Activated T-cell treated with anti-CD3 and anti-CD28 coated beads for 4 hours (primary cell): ENCODE measurements around the gene SORCS1.
"Not testable (repeated sequence)": the region's sequence is repeated elsewhere in the genome, so short reads cannot be mapped to it uniquely, and the experiment has no call there.

ENCODE experiments used
- DNase-seq: peaks from one replicate; pipeline ENCODE4 v3.0.0-alpha.2; 2020

Gene SORCS1

DNA sequence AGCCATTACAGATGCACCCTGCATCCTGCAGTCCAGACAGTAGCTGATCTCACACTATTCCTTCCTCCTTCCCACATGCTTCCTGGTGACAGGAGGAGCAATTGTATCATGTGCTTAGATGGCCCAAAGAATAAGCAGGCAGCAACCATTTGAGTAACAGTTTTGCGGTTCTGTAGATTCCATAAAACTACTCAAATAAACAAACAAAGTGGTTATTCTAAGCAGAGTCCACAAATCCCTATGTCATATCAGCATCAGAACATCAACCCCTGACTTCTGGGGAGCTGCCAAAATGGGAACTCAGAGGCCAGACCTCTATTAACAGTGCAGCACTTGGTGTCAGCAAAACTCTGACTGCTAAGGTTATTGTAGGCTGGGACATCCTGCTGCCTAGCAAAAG is 226.0 kb downstream of the SORCS1 start:
- no peak for DNase-seq

DNA sequence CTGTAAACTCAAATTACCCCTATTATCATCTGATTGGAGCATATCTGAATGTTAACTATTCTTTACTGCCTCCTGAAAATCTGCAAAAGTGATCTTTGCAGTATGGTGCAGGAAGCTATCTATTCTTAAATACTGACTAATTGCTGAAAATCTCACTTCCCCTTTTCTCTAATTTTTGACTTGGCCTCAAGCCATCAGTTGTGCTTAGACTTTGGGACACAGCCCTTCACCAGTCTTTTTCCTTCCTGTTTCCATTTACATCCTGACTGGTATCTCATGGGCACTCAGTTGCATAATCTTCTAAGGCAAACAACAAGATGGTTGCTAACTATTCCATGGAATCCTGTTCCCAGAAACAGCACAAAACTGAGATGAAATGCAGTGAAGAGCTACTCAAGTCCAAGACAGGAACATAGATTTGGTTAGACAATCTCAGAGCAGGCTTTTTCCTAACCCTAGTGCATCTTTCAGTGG is 228.5 kb downstream of the SORCS1 start:
- no peak for DNase-seq

DNA sequence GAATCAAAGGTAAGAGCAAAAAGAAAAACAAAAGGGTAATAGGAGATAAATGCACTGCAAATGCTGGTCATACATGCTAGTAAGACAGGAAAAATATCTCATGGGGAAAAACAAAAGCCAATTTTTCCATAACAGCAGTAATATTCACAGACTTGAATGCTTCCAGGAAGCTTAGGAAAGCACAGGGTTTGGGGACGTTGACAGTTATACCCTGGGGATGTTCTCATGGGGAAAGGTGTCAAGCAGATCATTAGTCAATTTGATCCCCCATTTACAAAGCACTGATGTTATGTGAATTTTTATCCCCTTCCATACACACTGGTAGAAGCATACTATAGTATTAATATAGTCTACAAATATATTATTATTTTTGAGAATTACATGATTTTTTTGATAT is 232.7 kb downstream of the SORCS1 start:
- DNase-seq = no peak

DNA sequence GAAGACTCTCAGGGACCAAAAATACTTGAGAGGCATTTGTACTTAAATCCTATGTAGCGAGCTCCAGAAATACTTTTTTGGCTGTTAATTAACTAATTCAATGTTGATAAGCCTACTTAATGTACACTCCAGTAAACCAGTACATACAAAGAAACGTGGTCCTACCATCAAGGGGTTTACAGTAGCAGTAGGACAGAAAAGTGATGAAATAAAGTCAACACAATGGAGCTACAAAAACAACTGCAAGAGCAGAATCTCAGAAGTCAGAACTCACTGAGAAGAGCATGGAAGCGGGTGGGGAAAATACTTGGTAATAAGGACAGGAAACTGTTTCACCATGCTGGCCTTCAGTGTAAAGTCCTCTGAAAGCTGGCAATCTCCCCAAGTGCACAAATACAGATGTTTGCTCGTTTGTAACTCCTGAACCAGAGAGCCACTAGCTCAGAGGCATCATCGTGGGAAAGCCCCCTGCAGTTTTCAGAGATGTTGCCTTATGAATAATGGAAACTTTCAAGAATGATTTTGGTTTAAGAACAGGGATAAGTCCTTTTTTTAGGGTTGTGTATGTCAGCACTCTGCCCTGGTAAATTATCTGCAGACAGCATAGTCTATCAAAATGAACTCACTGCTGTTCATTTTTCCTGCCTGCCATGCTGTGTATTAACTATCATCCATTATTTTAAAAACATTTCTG is 233.2 kb downstream of the SORCS1 start:
- no peak for DNase-seq

DNA sequence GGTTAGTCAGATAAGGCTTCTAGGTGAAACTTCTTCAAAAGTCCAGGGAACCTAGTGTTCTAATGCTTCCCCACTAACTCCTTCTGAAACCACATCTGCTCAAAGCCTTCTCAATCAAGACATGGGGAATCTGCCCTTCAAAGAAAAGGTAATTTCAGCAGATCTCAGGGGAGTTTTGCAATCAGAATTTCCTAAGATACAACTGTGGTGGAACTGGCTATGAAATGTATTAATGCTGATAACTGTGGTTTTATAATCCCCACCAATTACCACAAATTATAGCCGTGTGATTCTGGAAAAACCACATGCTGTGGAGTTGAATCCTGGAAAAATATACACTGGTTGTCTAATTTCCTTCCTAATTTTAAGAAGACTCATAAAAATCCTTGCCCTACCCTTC is 233.8 kb downstream of the SORCS1 start:
- no peak for DNase-seq

DNA sequence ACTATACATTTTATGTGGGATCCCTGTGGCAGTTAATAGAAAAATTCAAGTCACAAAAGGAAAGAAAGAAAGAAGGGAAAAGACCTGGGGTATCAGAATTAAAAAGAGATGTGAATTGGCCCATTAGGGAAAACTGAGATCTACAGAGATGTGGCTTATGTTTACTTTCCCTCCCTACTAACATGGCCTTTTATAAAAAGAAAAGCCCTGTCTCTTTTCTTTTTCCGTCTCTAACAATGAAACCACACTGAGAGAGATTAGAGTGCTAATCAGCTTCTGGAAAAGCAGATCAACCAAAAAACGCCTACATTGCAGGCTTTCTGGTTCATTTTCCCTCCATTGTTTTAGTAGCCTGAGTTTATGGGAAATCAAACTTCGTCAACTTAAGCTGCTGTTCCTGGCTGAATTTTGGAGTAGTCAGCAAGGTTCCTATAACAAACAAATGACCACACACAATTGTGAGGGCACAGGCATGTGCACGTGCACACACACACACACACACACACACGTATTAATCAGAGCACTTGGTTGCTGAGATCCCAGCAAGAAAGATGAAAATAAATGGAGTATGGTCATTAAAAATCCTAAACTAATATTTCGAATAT is 235.1 kb downstream of the SORCS1 start:
- DNase-seq = no peak

DNA sequence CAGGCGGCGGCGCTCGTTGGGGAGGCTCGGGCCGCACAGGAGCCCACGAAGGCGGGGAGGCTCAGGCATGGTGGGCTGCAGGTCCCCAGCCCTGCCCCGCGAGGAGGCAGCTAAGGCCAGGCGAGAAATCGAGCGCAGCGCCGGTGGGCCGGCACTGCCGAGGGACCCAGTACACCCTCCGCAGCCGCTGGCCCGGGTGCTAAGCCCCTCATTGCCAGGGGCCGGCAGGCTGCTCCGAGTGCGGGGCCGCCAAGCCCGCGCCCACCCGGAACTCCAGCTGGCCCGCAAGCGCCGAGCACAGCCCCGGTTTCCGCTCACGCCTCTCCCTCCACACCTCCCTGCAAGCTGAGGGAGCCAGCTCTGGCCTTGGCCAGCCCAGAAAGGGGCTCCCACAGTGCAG is 236.4 kb downstream of the SORCS1 start:
- not testable (repeated sequence) for DNase-seq

DNA sequence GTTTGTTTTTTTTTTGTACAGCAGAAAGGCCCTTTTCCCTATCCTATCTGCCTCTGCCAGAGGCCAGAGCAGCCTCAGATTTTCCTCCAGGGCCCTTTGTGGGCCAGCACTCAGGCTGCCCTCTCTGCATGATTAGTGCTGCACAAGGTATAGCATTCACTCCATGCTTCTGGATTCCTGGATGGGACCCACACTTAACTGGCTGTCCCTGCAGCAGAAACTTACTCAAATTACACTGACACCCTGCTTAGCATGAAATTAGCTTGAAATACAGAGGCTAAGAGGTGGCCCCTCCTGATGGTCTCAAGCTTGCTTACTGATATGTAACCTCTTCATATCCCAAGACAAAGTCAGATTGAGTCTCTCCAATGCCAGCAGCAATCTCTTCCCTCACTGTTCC is 239.3 kb downstream of the SORCS1 start:
- DNase-seq = no peak

DNA sequence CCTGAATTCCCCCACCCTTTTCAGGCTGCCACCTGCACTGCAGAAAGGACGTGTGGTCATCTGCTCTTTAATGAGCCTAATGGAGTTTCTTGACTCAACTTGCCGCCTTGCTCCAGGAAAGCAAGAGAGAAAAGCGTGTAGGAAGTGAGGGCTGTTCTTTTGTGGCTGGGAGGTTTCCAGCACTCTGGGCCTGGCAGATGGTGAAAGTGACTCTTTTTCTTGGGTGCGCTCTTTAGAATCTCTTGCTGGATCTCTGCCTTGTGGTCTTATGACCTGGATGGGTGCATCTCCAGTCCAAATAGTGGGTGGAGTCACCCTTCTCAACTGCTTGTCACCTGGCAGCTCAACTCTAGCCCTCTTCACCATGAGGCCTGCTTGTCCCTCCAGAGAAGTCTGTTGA is 244.0 kb downstream of the SORCS1 start:
- DNase-seq = no peak

DNA sequence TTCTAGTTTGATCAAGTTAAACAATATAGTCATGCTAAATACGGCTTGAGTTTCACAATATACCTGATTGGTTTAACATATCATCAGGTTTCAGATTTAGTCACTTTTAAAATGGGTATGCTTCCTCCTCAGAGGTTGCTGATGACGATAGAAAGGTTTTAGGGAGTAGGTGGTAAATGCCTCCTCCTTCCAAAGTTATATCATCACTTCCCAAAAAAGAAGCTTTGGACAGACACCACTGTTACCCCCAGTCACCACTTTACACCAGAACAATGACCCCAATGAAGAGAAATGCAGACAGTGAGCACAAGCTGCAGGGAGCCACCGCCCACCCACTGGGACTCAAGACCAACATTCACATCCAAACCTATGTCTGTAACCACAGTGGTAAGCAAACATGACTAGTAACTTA is 244.6 kb downstream of the SORCS1 start:
- no peak for DNase-seq

DNA sequence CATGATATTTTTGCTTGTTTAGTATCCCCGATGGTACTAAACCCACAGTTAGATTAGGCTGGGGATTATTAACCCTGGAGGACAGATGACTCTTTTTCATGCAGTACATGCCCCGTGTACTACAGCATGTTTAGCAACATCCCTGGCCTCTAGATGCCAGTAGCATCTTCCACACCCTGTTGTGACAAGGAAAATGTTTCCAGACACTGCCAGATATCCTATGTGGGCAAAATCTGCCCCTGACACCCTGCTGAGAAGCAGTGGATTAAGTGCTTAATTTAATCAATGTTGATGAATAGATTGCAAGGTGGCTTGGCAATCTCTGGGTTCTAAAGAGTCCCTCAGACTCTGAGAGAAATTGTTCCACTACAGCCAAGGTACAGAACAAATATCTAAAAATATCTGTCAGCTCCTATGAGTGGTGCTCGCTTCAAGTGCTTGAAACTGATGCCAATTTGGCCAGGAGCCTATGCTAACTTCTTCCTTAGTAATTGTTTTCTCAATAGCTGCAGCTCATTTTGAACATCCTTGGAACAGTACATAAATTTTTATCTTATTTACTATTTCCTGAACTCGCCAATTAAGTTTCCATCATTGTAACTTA is 247.0 kb downstream of the SORCS1 start:
- no peak for DNase-seq

DNA sequence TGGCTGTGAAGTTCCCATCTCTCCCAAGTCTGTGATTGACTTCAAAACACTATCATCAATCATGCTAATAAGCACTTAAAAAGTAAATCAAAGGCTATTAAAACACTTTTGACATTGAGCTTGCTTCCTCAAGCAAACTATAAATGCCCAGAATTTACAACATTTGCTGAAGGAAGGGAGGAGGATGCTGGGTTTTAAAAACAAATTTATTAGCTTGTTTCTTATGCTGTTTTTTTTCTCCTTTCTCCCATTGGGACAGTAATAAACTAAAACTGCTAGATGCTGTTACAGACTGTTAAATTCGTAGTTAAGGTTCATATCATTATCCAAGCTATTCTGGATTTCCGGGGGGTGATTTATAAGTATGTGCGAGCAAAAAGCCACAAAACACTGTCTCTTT is 250.5 kb downstream of the SORCS1 start:
- no peak for DNase-seq

DNA sequence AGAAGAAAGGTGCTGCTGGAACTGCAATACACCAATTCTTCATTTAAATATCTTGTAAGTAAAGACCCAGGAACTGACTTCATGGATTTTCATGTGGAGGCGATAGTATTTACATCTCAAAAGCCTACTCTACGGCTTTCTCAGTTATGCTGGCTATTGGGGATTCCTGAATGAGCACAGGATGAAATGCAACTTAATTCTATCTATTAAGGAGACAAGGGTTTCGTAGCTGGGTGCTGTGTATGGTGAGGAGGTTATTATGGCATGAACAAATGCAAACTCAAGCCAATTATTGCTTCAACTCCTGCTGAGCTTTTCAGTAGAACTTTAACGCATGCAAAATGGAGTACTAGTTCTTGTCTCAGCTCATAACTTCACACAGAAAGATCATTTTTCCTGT is 251.2 kb downstream of the SORCS1 start:
- no peak for DNase-seq

DNA sequence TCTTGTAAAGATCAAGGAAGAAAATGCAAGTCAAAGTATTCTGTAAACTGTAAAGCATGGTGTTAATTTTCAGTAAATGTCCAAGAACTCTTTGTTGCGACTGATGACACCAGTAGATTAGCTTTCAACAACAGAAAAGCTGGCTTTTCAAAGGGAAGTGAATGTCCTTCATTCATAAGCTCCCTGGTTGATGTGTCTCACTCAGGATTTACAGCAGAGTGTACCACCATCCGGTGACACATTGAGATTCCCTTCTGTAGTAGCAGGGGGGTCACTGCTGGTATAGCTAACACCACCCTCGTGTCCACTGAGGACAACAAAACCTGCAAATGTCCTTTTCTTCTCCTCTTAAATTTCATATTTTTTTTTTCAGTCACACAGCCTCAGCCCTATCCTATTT is 253.4 kb downstream of the SORCS1 start:
- DNase-seq = no peak

DNA sequence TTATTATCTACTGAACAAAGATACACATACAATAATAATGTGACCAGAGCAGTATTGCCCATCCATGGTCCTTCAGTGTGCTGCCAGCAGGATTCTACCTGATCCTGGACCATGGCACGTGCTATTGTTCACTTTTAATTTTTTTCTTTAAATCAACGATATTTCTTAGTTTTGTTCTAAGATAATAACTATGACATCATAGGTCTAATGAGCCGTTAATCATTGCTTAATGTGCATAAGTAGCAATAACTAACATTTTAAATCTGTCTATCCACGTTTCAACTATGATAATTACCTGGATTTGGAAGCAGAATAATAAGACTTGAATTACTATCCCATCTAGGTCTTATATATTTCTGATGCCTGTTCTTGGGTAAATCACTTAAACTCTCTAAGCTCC is 253.8 kb downstream of the SORCS1 start:
- no peak for DNase-seq

DNA sequence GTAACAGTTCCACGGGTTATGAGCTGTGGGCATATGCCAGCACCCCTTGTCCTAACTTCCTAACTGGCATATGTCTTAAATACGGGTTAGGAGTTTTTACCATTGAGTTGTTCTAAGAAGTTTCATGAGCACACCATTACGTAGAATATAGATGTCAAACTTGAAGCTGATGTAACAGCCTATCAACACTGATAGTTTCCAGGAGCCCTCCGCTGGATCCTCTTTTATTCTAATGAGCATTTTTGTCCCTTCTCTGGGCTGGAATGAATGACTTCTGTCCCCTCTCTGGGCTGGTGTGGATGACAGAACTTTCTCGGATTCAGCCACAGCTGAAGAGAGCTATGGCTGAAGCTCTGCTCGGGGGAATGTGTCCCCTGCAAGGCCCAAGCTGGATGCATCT is 256.3 kb downstream of the SORCS1 start:
- no peak for DNase-seq

DNA sequence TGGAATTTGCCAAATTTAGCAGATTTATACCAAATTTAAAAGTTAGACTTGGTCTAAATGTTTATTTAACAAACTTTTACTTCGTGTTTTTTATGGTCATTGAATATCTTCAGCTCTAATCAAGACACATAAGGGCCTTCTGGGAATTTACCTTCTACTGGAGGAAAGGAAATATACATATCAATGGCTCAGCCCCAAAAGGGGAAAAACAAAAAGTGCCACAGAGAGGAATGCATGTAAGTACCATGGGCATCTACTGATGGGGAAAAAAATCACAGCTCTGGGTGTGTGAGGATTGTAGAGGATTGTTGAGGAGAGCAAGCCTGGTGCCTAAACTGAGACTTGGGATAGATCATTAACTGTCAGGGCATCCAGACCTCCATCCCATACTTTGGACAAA is 260.3 kb downstream of the SORCS1 start:
- no peak for DNase-seq

DNA sequence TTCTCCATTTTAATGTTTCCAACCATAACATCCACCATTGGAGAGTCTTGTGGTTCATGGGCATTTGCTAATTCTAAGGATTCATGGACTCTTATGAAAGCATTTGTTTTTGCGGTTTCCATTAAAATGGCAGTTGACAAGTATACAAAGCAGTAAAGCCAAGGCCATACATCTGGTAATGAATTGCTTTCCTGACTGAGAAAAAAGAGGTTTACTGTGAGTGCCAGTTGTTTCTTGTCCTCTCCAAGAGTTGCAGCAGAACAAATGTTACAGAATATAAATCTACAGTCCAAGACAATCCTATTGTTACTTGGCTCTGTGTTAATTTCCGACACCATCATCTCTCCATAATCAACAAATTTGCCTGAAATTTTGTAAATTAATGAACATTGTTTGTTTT is 261.3 kb downstream of the SORCS1 start:
- DNase-seq = no peak

DNA sequence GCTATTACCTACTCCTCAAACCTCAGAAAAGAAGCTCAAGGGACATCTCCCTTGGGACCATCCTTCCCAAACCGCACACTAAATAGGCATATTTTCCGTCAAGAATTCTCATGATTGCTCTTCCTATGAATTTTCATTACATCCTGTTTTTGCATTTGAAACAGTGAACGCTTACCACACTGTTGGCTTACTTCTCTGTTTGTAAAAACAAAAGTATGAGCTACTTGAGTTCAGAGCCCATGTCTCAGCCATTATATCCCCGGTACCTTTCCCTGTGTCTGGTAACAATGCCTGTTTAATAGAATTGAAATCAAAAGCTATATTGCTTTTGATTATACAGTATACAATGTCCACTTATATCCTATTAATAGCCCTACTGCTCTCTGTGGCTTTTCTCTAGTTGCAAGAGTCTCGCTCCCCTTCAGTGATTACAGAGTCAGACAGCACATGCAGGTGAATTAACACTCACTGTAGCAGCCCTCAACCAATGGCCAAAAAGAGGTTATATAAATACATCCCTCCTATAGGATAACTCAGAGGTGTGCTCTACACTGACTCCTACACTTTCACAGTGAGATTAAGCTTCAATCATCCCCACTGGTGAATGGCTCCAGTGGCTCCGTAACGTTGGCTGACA is 264.4 kb downstream of the SORCS1 start:
- DNase-seq = no peak

DNA sequence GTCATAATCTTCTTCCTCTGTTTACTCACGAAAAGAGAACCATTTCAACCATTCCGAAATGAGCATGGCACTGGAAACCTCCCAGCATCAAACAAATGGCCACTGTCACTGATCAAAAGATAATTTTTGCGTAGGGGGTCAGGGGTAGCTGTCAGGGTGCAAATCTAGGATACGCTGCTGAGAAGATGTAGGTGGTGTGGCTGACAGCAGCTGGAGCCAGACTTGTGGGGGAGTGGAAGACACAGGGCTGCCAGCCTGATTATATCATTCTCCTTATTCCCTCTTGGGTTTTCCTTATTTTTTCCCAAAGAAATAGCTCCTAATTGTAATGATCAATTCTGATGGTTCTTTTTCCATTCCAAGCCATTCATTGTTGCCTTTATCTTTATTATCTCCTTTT is 266.1 kb downstream of the SORCS1 start:
- DNase-seq = no peak

DNA sequence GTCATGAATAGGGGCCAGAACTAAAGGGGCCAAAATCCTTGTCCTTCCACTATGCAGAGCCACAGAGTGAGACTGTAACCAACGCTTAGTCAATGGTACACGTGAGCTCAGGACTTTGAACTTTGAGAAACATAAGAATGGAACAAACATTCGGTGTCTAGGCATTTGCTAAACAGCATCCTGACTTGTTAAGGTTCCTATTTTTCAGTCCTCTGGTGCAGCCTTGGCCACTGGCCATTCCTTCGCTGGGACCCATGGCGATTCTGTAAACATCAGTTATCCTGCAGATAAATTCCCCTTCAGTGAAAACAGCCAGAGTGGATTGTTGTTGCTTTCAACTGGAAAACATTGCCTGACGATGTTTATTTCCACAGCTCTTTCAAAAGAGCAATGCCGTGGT is 266.8 kb downstream of the SORCS1 start:
- no peak for DNase-seq

DNA sequence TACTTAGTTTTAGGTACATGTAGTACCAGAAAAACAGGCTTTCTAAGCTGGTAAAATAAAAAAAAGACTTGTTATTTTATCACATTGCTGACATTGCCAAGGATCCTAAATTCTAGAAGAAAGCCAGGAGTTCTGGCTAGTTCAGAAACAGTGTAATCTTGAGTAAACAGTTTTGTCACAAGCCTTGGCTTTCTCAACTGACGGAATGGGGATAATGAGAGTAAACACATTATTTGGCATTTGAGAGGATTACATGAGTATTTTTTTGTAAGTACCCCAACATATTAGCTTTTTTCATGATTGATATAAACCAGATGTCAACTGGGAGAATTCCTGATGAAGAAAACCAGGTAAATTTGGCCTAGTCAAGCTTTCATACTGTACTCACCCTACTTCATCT is 269.8 kb downstream of the SORCS1 start:
- DNase-seq = no peak

DNA sequence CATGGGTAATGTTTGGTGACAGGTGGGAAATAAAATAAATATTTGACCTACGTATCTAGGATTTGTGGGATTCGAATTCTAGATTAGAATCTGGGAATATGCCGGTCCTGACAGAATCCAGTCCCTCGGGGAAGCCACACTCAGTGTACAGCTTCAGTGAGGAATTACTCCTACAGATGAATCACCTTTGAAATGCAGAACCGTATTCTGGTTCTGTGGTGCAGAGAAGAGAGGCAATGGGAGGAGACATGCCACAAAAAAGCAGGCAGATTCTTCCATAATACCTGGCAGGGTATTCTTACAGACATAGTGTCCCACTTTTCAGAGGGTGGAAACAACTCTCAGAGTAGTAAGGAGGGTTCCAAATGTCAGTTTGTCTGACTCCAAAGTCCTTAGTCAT is 286.9 kb downstream of the SORCS1 start:
- no peak for DNase-seq

DNA sequence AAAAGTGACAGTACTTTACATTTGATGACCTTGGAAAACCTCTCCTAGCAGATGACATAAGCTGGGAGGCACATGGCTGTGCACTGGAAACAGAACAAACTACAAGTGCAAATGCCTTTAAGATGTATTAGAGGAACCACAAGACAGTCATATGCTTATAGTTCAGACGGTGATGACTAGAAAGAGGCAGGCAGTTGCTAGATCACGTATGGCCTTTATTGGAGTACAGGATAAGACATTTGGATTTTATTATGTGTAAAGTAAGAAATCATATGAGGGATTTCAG is 290.0 kb downstream of the SORCS1 start:
- DNase-seq = no peak
